HUES64 (cell line): ENCODE measurements around the gene NAT8L.

Experiments
- H3K27ac ChIP-seq: 2 replicates; pipeline ENCODE4 v1.7.0; 2013; ENCODE audit warnings: low read depth, low read length, inconsistent platforms
- H3K27me3 ChIP-seq: 2 replicates; pipeline ENCODE4 v1.6.1; 2013; ENCODE audit warnings: mild to moderate bottlenecking, low read length; ENCODE audit not compliant: insufficient read depth
- H3K36me3 ChIP-seq: 2 replicates; pipeline ENCODE4 v1.6.1; 2013; ENCODE audit warnings: mild to moderate bottlenecking, low read length; ENCODE audit not compliant: insufficient read depth
- H3K4me1 ChIP-seq: 2 replicates; pipeline ENCODE4 v1.6.1; 2013; ENCODE audit warnings: mild to moderate bottlenecking, low read length, moderate library complexity; ENCODE audit not compliant: insufficient read depth
- H3K4me3 ChIP-seq: 2 replicates; pipeline ENCODE4 v1.5.1; 2013; ENCODE audit warnings: mild to moderate bottlenecking, low read length, moderate library complexity
- H3K9ac ChIP-seq: 2 replicates; pipeline ENCODE4 v1.6.1; 2013; ENCODE audit warnings: mild to moderate bottlenecking, low read depth, low read length
- H3K9me3 ChIP-seq: 2 replicates; pipeline ENCODE4 v1.6.1; 2013; ENCODE audit warnings: low read depth, low read length; ENCODE audit not compliant: insufficient read depth
- WGBS: fragments of 150-250, 120-280 bp; methylation state at CpG from one replicate; pipeline ENCODE4 v1.1.7; 2013; ENCODE audit warnings: missing lambda C conversion rate; 5-methylcytosine and 5-hydroxymethylcytosine counted together

The NAT8L gene

DNA sequence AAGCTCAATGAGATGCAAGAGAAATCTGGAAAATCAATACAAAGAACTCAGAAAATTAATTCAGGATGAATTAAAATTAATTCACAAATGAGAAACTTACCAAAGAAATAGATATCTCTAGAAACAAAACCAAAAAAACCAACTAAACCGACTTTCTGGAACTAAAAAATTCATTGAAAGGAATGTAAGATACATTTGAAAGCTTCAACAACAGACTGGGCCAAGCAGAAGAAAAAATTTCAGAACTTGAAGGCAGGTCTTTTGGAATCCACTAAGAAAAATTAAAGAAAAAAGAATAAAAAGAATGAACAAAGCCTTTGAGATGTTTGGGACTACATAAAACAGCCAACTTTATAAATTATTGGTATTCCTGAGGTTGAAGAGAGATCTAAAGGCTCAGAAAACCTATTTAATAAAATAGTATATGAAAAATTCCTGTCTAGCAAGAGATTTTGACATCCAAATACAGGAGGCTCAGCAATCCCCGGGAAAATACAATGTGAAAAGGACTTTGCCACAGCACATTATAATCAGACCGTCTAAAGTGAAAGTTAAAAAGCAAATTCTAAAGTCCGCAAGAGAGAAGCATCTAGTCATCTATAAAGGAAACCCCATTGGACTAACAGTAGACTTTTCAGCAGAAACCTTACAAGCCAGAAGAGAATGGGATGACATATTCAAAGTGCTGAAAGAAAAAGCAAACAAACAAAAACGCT lies 44.2 kb downstream of the NAT8L start:
- Histone ChIP-seq H3K9ac (no peak overlapping the region), H3K4me3 (no peak overlapping the region), H3K27me3 (peaks cover 7% of the 10 kb centered on the region; the same call in 1 of the 2 replicates), H3K9me3 (peaks cover 2% of the 10 kb centered on the region; the same call in 1 of the 2 replicates), H3K4me1 (no peaks in the 10 kb centered on the region), H3K27ac (no peak overlapping the region), H3K36me3 (no peaks in the 10 kb centered on the region)
- 88% methylated on average over 4 of the region's 5 CpGs for WGBS

DNA sequence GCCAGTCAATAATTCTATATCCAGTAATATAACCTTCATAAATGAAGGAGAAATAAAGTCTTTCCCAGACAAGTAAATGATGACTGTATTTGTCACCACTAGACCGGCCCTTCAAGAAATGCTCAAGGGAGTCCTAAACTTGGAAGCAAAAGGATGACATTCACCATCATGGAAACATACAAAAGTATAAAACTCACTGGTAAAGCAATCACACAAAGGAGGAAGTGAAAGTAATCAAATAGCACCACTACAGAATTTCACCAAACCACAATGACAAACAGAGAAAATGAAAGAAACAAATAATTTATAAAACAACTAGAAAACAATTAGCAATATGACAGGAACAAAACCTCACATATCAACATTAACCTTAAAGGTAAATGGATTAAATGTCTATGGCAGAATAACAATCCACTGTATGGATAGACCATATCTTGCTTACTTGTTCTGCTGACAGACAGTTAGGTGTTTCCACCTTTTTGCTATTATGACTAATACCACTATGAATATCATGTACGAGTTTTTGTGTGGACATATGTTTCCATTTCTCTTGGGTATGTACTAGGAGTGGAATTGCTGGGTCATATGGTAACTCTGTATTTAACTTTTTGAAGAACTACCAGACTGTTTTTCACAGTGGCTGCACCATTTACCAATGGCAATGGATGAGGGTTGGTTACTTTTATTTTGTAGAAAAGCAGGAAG lies 44.9 kb downstream of the NAT8L start:
- no peak overlapping the region for H3K27ac ChIP-seq
- 89% methylated on average over 2 of the region's 2 CpGs for WGBS
- no peaks in the 10 kb centered on the region for H3K4me1 ChIP-seq
- H3K9me3 ChIP-seq, result peaks cover 2% of the 10 kb centered on the region; the same call in 1 of the 2 replicates
- peaks cover 10% of the 10 kb centered on the region; the same call in 1 of the 2 replicates for H3K27me3 ChIP-seq
- H3K4me3 ChIP-seq, result no peak overlapping the region
- H3K9ac ChIP-seq, result no peak overlapping the region
- H3K36me3 ChIP-seq, result no peaks in the 10 kb centered on the region

DNA sequence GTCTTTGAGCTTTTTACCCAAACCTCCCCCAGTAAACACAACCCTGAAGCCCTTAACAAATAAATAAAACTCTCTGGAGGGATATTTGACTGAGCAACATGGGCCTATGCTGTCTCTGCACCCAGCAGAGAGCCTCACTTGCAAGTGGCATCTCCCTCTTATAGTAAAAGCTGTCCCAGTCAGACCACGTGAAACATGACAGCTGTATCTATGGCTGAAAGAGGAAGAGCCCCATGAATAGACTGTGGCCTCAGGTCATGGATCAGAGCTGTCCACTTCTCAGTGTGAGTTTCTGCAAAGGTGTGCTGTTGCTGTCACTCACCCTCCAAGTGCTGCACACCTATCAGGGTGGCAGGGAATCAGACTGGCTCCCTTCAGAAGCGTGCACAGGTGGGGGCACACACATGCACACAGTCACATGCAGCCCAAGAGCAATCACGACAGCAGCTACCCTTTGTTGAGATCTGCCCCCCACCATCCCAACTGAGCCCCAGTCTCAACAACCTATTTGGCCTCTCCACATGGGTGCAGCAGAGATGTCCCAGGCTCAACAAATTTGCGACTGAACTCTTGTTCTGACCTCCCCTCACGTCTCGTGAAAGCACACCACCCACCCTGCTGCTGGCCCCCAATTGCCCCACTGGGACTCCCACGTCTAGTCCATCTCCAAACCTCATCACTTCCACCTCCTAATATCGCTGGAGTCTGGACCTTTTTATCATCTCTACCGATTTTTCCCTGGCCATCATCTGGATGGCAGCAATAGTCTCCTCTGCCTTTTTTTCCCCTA lies 45.6 kb downstream of the NAT8L start:
- Histone ChIP-seq H3K27ac (no peak overlapping the region), H3K9ac (no peak overlapping the region), H3K4me3 (no peak overlapping the region), H3K36me3 (no peaks in the 10 kb centered on the region), H3K9me3 (peaks cover 2% of the 10 kb centered on the region; the same call in 1 of the 2 replicates), H3K4me1 (no peaks in the 10 kb centered on the region), H3K27me3 (peaks cover 13% of the 10 kb centered on the region)
- 86% methylated on average over 9 of the region's 9 CpGs for WGBS

DNA sequence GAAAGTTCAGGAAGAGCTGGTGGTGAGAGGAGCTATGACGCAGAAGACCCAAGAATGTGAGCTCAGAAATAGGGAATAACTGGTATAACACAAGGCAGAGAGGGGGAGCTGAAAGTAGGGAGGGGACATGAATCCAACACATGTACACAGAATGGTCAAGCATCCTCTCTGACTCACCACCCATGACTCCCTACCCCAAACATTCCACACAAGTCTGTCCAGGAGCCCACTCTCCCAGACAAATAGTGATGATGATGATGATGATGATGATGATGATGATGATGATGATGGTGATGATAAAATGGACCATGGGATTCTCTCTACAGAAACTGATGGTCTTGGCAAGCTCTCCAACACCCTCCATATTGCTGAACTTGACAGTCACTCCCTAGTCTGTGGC lies 46.4 kb downstream of the NAT8L start:
- 90% methylated on average over 1 of the region's 1 CpG for WGBS
- Histone ChIP-seq H3K27me3 (peaks cover 13% of the 10 kb centered on the region), H3K27ac (no peak overlapping the region), H3K4me1 (no peaks in the 10 kb centered on the region), H3K9ac (no peak overlapping the region), H3K4me3 (no peak overlapping the region), H3K36me3 (no peaks in the 10 kb centered on the region), H3K9me3 (peaks cover 2% of the 10 kb centered on the region; the same call in 1 of the 2 replicates)

DNA sequence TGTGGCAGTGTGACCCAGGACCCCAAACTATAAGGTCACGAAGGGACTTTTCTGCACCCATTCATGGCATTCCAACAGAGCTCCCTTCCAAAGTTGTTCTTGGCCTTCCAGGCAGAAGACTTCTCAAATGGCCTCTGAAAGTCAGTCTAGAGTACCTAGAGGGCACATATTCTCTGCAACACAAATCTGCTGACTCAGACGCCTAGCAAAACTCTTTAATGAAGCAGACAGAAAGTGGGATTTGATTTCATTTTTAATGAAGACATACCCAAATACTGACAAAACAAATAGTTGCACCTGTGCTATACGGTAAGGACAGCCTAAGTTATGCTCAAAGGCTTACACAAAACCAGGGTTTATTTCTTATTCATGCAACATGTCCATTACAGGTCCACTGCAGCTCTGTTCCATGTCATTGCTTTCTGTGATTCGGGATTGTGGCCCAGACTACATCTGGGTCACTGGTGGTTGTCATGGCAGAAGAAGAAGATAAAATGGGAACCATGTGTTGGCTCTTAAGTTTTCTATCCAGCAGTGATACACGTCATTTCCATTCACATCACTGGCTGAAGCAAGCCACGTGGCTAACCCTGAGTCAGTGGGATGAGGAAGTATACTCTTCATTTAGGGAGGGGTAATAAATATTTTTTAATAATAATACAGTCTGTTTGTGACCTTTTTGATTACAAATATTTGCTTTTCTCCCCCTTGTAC lies 57.7 kb downstream of the NAT8L start:
- no peak overlapping the region for H3K27ac ChIP-seq
- no peaks in the 10 kb centered on the region for H3K27me3 ChIP-seq
- no peak overlapping the region for H3K9ac ChIP-seq
- no peaks in the 10 kb centered on the region for H3K9me3 ChIP-seq
- H3K4me3 ChIP-seq, result no peak overlapping the region
- H3K36me3 ChIP-seq, result no peaks in the 10 kb centered on the region
- H3K4me1 ChIP-seq, result no peaks in the 10 kb centered on the region
- WGBS, result 92% methylated on average over 5 of the region's 6 CpGs
